GM21360 (cell line): Measurements from ENCODE around the gene ESRRA.

ENCODE experiments used
- ATAC-seq: cut with Tn5 transposase; IDR thresholded peaks from one replicate; pipeline ENCODE4 v1.9.1; 2021; ENCODE audit warnings: mild to moderate bottlenecking, moderate library complexity; ENCODE audit not compliant: unreplicated experiment

ESRRA gene

GRCh38 chr11:64364435-64364834 lies 59.1 kb downstream of the ESRRA start:
- no peak for ATAC-seq

DNA sequence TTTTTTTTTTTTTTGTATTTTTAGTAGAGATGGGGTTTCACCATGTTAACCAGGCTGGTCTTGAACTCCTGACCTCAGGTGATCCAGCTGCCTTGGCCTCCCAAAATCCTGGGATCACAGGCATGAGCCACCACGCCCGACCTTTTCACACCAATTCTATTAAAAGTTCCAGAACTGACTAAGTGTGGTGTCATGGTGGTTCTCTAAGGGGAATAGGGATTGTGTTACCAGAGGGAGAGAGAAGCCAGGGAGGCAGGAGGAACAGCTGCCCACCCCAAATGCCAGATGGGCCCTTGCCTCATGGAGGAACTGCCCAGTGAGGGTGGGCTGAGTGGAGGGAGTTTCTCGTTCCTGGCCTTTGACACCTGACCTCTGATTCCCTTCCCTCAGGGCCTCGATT lies 59.6 kb downstream of the ESRRA start:
- ATAC-seq: no peak
